ENCODE measurements around the gene SELENOO. TPM values are rescaled to one million over a fixed set of nuclear protein-coding genes. Genes with fewer than 3 reads are reported as not detected.
A peak's percentile ranks its signal among the peaks of the same experiment; 100 is the strongest.

SELENOO gene
- total RNA-seq, result 33.9 and 39.0 TPM in 2 replicates

DNA sequence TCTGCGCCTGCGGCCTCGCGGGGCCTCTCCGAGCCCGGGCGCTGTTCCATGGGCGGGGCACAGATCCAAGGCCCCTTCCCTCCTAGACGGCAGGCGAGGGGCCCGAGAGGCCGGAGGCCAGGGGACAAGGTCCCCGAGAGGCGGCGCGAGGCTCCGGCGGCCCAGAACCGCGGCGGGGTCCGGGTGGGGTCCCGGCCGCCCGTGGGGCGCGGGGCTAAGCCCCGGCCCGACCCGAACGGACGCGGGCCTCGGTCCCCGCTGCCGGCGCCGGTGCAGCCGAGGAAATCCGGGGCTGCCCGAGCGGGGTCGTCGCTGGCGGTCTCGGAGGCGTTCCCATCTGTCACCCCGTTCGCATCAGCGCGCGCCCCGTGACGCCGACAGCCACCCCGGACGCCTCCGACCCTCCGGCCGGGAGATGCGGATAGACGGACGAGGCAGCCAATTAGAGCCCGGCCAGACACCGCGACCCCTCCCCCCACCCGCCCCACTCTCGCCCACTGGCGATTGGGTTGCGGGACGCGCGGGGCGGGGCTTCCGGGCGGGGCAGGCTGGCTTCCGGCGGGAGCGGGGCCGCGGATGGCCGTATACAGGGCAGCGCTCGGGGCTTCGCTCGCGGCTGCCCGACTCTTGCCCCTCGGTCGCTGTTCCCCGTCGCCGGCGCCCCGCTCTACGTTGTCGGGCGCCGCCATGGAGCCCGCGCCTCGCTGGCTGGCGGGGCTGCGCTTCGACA is at the start of gene SELENOO:
Gene SELENOO, plus strand, starts transcription at position 551 of the 730 bp plus-strand sequence. Its CDS starts 26 bp downstream, at position 577.
- Mint-ChIP-seq H3K9me3 (no peaks in the 10 kb centered on the region), H3K4me1 (peaks cover 26% of the 10 kb centered on the region), H3K27me3 (no peaks in the 10 kb centered on the region), H3K4me3 (peak within 1 kb of the TSS; percentile 85), H3K36me3 (ENCODE audit: low read depth) (peaks cover 33% of the 10 kb centered on the region), H3K27ac (peak within 1 kb of the TSS; percentile 35)
- peak; percentile 93 for ATAC-seq (ENCODE audit: low read depth)
- peak; percentile 88 for DNase-seq
- POLR2A ChIA-PET, result interaction anchor here (0.8 to 4.9 kb wide), 5 partner anchors 9 to 307 kb away, joined by 3 to 72 read pairs (median 5); partner anchors contain the start of genes LMF2 and NCAPH2
- CTCF ChIA-PET, result no interaction called here
- intact Hi-C loops (cut with micrococcal nuclease), result loop anchor here (1.0 to 10.0 kb wide), 5 partner anchors 9 to 346 kb away; partner anchors contain the start of genes IL17REL, TRABD and ZBED4
- no peak for TF ChIP-seq CTCF (IDR thresholded peaks at IDR 0.05)

DNA sequence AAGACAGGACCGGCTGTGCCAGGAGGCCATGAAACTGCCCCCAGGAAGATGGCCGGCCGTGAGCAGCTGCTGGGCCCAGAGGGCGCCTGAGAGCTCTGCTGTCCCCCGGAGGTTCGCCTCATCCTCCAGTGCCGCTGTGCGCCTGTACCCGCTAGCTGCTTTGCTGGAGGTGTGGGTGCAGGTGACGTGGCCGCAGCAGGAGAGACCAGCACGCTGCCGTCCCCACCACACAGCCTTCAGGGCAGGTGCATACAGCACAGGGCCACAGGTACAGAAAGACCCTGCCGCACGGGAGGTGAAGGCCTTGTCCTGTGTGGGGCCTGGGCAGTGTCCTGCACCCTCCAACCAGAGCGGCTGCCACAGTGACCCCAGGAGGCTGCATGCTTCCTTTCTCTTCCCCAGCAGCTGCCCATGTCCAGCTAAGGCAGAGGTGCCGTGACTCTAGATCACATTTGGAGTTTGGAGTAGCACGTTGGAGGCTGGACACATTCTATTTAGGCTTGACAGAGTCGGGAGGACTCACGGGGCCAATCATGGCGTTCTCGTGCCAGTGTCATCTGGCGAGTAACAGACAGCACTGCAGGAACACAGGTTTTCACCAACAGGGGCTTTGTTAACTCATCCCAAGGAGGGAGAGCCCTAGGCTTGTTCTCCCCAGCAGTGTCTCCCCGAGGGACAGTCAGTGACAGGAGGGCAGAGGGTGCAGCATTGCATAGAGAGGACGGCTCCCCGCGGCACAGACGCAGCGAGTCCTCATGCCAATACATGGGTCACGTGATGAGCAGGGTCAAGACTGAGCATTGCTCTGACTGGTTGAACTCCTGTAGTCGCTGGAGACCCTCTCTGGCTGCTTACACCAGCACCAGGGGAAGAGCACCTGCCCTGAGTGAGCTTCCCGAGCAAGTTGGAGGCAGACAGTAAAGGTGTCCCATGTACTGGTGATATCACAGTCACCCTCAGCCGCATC is 49.0 kb upstream of the SELENOO start:
- H3K4me1 Mint-ChIP-seq, result peaks cover 4% of the 10 kb centered on the region
- no peak for ATAC-seq (ENCODE audit: low read depth)
- no peaks in the 10 kb centered on the region for H3K9me3 Mint-ChIP-seq
- CTCF ChIA-PET, result interaction anchor here (4.1 kb wide), 1 partner anchor 56 kb away, joined by 39 read pairs; no protein-coding TSS in a partner anchor
- intact Hi-C loops (cut with micrococcal nuclease), result no loop called here
- H3K27ac Mint-ChIP-seq, result no peak overlapping the region
- no peak overlapping the region for H3K4me3 Mint-ChIP-seq
- no peaks in the 10 kb centered on the region for H3K36me3 Mint-ChIP-seq (ENCODE audit: low read depth)
- POLR2A ChIA-PET, result interaction anchor here (3.8 kb wide), 1 partner anchor 40 kb away, joined by 36 read pairs; no protein-coding TSS in a partner anchor
- DNase-seq, result no peak
- H3K27me3 Mint-ChIP-seq, result no peaks in the 10 kb centered on the region
- no peak for TF ChIP-seq CTCF (IDR thresholded peaks at IDR 0.05)

DNA sequence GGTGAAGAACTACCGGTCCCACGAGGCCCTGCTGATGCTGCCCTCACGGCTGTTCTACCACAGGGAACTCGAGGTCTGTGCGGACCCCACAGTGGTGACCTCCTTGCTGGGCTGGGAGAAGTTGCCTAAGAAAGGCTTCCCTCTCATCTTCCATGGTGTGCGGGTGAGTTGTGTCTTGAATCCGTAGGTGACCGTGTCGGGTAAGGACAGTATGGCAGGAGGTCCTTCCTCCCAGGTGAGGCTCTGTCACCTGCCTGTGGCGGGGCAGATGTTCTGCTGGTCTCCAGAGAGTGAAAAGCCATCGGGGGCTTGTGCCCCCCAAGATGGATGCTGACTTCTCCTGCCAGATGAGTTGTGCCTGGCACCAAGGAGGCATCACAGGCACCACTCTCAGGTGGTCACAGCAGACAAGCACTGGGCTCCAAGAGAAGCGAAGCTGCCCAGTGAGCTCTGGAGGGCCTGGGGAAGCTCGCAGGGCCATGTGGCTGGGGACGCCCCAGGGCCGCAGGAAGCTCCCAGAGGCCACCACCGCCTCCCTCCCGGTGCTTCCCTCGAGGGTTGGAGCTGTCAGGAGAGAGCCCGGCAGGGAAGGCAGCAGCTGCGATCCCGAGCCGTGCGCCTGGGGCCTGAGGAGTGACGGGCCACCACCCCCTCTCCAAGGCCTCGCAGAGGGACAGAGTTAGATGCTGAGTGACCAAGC is 47.6 kb upstream of the SELENOO start:
- intact Hi-C loops (cut with micrococcal nuclease), result no loop called here
- ChIA-PET CTCF (no interaction called here), POLR2A (no interaction called here)
- no peak for ATAC-seq (ENCODE audit: low read depth)
- peaks cover 4% of the 10 kb centered on the region for H3K4me1 Mint-ChIP-seq
- H3K27ac Mint-ChIP-seq, result no peak overlapping the region
- DNase-seq, result no peak
- no peak overlapping the region for H3K4me3 Mint-ChIP-seq
- no peaks in the 10 kb centered on the region for H3K36me3 Mint-ChIP-seq (ENCODE audit: low read depth)
- H3K9me3 Mint-ChIP-seq, result no peaks in the 10 kb centered on the region
- H3K27me3 Mint-ChIP-seq, result no peaks in the 10 kb centered on the region
- TF ChIP-seq CTCF (IDR thresholded peaks at IDR 0.05), result no peak

GRCh38 chr22:50153756-50154140 is 47.1 kb upstream of the SELENOO start:
- Mint-ChIP-seq H3K9me3 (no peaks in the 10 kb centered on the region), H3K27ac (no peak overlapping the region), H3K36me3 (ENCODE audit: low read depth) (no peaks in the 10 kb centered on the region), H3K4me1 (peaks cover 4% of the 10 kb centered on the region), H3K27me3 (no peaks in the 10 kb centered on the region), H3K4me3 (no peak overlapping the region)
- ChIA-PET POLR2A (no interaction called here), CTCF (no interaction called here)
- intact Hi-C loops (cut with micrococcal nuclease), result no loop called here
- TF ChIP-seq CTCF (IDR thresholded peaks at IDR 0.05), result no peak
- ATAC-seq (ENCODE audit: low read depth), result no peak
- no peak for DNase-seq

All from activated B cell treated with CpG ODN at 0.5 μM for 24 hours (primary cell).